HepG2 (cell line): Measurements from ENCODE around the gene SEMA3B. TPM values are rescaled to one million over a fixed set of nuclear protein-coding genes. Genes with fewer than 3 reads are reported as not detected.

Experiments used
- GATAD1 ChIP-seq: IDR thresholded peaks from 2 replicates; pipeline ENCODE4 v1.6.1; 2016; ENCODE audit warnings: missing genetic modification reagents, missing compliant biosample characterization
- GFI1 ChIP-seq: sonication (generic); formaldehyde crosslinking; IDR thresholded peaks from 2 replicates; pipeline ENCODE4 v1.5.0; 2020; ENCODE audit warnings: missing genetic modification reagents, mild to moderate bottlenecking, borderline replicate concordance
- IRX3 ChIP-seq: sonication (generic); formaldehyde crosslinking; IDR thresholded peaks from 2 replicates; pipeline ENCODE4 v1.8.1; 2023; ENCODE audit warnings: mild to moderate bottlenecking, low read depth, missing genetic modification reagents, borderline replicate concordance
- MED8 ChIP-seq: sonication (generic); formaldehyde crosslinking; IDR thresholded peaks from 2 replicates; pipeline ENCODE4 v1.8.1; 2023; ENCODE audit warnings: mild to moderate bottlenecking, missing genetic modification reagents; ENCODE audit not compliant: insufficient replicate concordance
- NCOA2 ChIP-seq: sonication (generic); formaldehyde crosslinking; IDR thresholded peaks from 2 replicates; pipeline ENCODE4 v1.8.0; 2022; ENCODE audit warnings: inconsistent platforms
- SIN3B ChIP-seq: fragments of 150-350 bp; IDR thresholded peaks from 2 replicates; pipeline ENCODE4 v1.6.1; 2014; ENCODE audit warnings: low read length
- SMAD1 ChIP-seq: sonication (generic); formaldehyde crosslinking; IDR thresholded peaks from 2 replicates; pipeline ENCODE4 v1.4.0; 2020; ENCODE audit warnings: missing genetic modification reagents, low read depth, mild to moderate bottlenecking, borderline replicate concordance
- THAP9 ChIP-seq: sonication (generic); formaldehyde crosslinking; IDR thresholded peaks from 2 replicates; pipeline ENCODE4; 2020; ENCODE audit warnings: missing genetic modification reagents, mild to moderate bottlenecking, borderline replicate concordance
- THYN1 ChIP-seq: sonication (generic); formaldehyde crosslinking; IDR thresholded peaks from 2 replicates; pipeline ENCODE4 v1.8.1; 2023; ENCODE audit warnings: low read depth, mild to moderate bottlenecking, moderate library complexity, missing genetic modification reagents, borderline replicate concordance
- UBTF ChIP-seq: sonication (generic); formaldehyde crosslinking; IDR thresholded peaks from 2 replicates; pipeline ENCODE4 v1.4.0; 2020; ENCODE audit warnings: mild to moderate bottlenecking, missing genetic modification reagents
- ZMAT3 ChIP-seq: sonication (generic); formaldehyde crosslinking; conservative IDR thresholded peaks from 2 replicates; pipeline ENCODE4 v1.7.0; 2021; ENCODE audit warnings: missing genetic modification reagents
- ZNF138 ChIP-seq: sonication (generic); formaldehyde crosslinking; IDR thresholded peaks from 2 replicates; pipeline ENCODE4 v1.5.0; 2020; ENCODE audit warnings: mild to moderate bottlenecking, low read depth, missing genetic modification reagents
- ZNF350 ChIP-seq: sonication (generic); formaldehyde crosslinking; IDR thresholded peaks from 2 replicates; pipeline ENCODE4 v1.4.0; 2020; ENCODE audit warnings: mild to moderate bottlenecking, low read depth, missing genetic modification reagents, borderline replicate concordance
- ZNF710 ChIP-seq: sonication (generic); formaldehyde crosslinking; IDR thresholded peaks from 2 replicates; pipeline ENCODE4 v1.5.0; 2020; ENCODE audit warnings: mild to moderate bottlenecking, missing genetic modification reagents, borderline replicate concordance
- polyA plus RNA-seq, 8 experiments: library from polyadenylated mRNA; depleted of rRNA in 3 of 8; stranded (reverse) in 7 of 8; unstranded in 1 of 8; fragments of >200 nt; fragmentation: Illumina TruSeq in 4 of 8; extraction: Trizol in 4 of 8; gene quantifications; 2 replicates each; pipeline versions ENCODE4 v1.2.1 to v1.2.3, GENCODE V29; 2011 to 2016; ENCODE audit warnings: low read depth in 4 of 8, missing spikeins in 1 of 8, mixed read lengths in 1 of 8; ENCODE audit not compliant: insufficient read depth in 1 of 8
- total RNA-seq, 5 experiments: library from RNA; depleted of rRNA; stranded (reverse); fragments of >200 nt; fragmentation: Illumina TruSeq; extraction: Trizol; gene quantifications; 2 replicates each; pipeline ENCODE4 v1.2.3, GENCODE V29; 2016; ENCODE audit warnings: low read depth in 1 of 5

SEMA3B gene
- total and polyA plus RNA-seq, 2 of the 13 experiments (the other 11 are each of a cell fraction or from before 2014, with no cell fraction given): 93.2 to 158 TPM

- TF ChIP-seq ZNF710 (CRISPR knock-in tag): peak; percentile 56; the same call in 1 of the 2 replicates
- no peak; the same call in 1 of the 2 replicates for TF ChIP-seq SMAD1 (CRISPR knock-in tag)
- peak; percentile 90 for TF ChIP-seq GFI1 (CRISPR knock-in tag)
- no peak; the same call in 1 of the 2 replicates for TF ChIP-seq NCOA2 (CRISPR knock-in tag)
- TF ChIP-seq ZNF350: peak; percentile 93
- no peak for TF ChIP-seq SIN3B
- 0 out of 2 replicates have a peak, but pooled peaks have one; percentile 71 for TF ChIP-seq ZMAT3 (CRISPR knock-in tag)
- TF ChIP-seq ZNF138 (CRISPR knock-in tag): 0 out of 2 replicates have a peak, but pooled peaks have one; percentile 47
- TF ChIP-seq THAP9: peak; percentile 83
- TF ChIP-seq THYN1: no peak; the same call in 1 of the 2 replicates
- TF ChIP-seq GATAD1 (CRISPR knock-in tag): peak; percentile 47; the same call in 1 of the 2 replicates
- peak; percentile 49 for TF ChIP-seq MED8
- peak; percentile 65 for TF ChIP-seq UBTF (CRISPR knock-in tag)
- 0 out of 2 replicates have a peak, but pooled peaks have one; percentile 66 for TF ChIP-seq IRX3 (CRISPR knock-in tag)
Observed at GRCh38 chr3:50303013-50303815, 34.3 kb downstream of the SEMA3B start, which contains the start of gene HYAL1 (continued).
